Rectal smooth muscle tissue (tissue), 1 donor: ENCODE data around the gene TDRD7.

Experiments
- H3K27ac ChIP-seq: one replicate; pipeline ENCODE4 v1.7.0; 2013; ENCODE audit warnings: low read depth, low read length, inconsistent platforms
- H3K27me3 ChIP-seq: one replicate; pipeline ENCODE4 v1.7.0; 2013; ENCODE audit warnings: low read length; ENCODE audit not compliant: control insufficient read depth, insufficient read depth
- H3K36me3 ChIP-seq: one replicate; pipeline ENCODE4 v1.7.0; 2013; ENCODE audit warnings: low read length; ENCODE audit not compliant: control insufficient read depth, insufficient read depth
- H3K4me1 ChIP-seq: one replicate; pipeline ENCODE4 v1.7.0; 2013; ENCODE audit warnings: low read length; ENCODE audit not compliant: control insufficient read depth, insufficient read depth
- H3K4me3 ChIP-seq: one replicate; pipeline ENCODE4 v1.7.0; 2013; ENCODE audit warnings: low read length
- H3K9ac ChIP-seq: one replicate; pipeline ENCODE4 v1.7.0; 2013; ENCODE audit warnings: low read length

Gene TDRD7, protein sequence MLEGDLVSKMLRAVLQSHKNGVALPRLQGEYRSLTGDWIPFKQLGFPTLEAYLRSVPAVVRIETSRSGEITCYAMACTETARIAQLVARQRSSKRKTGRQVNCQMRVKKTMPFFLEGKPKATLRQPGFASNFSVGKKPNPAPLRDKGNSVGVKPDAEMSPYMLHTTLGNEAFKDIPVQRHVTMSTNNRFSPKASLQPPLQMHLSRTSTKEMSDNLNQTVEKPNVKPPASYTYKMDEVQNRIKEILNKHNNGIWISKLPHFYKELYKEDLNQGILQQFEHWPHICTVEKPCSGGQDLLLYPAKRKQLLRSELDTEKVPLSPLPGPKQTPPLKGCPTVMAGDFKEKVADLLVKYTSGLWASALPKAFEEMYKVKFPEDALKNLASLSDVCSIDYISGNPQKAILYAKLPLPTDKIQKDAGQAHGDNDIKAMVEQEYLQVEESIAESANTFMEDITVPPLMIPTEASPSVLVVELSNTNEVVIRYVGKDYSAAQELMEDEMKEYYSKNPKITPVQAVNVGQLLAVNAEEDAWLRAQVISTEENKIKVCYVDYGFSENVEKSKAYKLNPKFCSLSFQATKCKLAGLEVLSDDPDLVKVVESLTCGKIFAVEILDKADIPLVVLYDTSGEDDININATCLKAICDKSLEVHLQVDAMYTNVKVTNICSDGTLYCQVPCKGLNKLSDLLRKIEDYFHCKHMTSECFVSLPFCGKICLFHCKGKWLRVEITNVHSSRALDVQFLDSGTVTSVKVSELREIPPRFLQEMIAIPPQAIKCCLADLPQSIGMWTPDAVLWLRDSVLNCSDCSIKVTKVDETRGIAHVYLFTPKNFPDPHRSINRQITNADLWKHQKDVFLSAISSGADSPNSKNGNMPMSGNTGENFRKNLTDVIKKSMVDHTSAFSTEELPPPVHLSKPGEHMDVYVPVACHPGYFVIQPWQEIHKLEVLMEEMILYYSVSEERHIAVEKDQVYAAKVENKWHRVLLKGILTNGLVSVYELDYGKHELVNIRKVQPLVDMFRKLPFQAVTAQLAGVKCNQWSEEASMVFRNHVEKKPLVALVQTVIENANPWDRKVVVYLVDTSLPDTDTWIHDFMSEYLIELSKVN

DNA sequence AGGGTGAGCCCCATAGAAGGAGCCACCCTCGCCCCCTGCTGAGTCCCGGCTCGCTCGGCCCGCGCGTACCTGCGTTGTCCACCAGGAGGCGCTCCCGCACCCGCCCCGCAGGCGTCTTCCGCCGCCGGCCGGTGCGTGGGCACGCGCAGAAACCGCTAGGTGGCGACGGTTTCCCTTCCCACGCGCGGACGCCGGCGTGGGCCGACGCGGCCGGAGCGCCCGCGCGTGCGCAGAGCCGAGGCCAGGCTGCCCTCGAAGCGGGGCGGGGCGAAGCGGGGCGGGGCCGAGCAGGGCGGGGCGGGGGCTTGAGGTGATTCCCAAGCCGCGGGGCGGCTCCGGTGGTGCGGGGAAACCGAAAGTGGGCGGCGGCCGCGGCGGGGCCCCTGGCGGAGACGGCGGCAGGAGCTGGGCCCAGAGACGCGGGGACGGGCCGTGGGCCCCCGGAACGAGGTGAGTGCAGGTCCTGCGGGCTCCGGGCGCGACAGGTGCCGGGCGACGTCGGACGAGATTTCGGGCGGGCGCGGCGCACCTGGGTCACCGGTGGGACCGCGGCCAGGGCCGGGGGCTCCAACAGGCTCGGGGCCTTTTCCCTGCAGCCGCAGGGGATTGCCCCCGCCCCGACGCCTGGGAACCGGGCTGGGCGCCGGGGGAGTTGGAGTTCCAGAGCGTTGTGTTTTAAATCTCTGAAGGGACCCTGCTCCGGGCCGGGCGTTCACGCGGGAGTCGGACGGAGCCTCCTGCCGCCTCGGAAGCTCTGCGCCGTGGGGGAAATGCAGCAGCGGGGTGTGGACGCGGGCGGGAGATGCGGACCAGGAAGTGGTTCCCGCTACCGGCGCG is at the start of gene TDRD7:
Gene TDRD7, plus strand, starts transcription at position 308 of the 837 bp plus-strand sequence. CDS start 16,370 bp downstream, outside the sequence.
- Histone ChIP-seq H3K4me1 (peaks cover 6% of the 10 kb centered on the region), H3K27me3 (no peaks in the 10 kb centered on the region)

DNA sequence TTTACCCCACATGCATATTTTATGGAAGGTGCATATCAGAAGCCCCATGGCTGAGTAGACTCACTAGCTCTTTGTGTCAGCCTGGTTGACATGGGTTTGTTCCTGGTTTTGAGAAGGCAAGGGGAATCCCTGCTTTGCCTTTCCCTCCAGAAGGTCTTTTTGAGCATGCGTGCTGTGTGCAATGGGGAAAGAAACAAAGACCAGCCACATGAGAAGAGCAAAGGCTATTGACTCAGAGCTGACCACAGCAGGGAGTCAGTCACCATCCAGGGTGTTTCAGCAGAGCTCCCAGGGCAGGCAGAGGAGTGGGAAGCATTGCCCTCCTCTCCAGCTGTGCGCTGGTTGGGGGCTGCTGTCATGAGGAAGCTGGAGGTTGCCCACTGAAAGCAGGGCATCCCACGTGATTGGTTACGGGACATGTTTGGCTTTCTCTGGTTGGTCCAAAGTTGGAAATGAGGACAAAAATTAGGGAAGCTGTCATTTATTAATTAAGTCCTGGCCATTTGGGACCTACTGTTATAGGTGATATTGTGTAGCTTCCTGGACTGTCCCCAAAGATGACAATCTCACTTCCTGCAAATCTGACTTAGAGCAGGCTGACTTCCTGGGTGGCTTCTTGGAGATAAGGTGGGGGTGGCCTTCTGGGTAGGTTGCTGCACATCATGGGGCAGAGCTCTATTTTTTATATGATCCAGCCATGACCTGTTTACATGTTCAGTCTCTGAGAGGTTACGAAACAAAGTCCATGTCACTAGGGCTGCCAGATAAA is 48.9 kb upstream of the TDRD7 start:
- H3K4me1 ChIP-seq: no peaks in the 10 kb centered on the region
- H3K27me3 ChIP-seq: no peaks in the 10 kb centered on the region
- H3K27ac ChIP-seq: no peak overlapping the region
- peaks cover 2% of the 10 kb centered on the region for H3K36me3 ChIP-seq
- no peak overlapping the region for H3K9ac ChIP-seq
- no peak overlapping the region for H3K4me3 ChIP-seq

More for the DNA sequence above, at the start of gene TDRD7:
- Histone ChIP-seq H3K27ac (peak within 1 kb of the TSS; percentile 51), H3K9ac (peak within 1 kb of the TSS; percentile 28), H3K36me3 (no peaks in the 10 kb centered on the region), H3K4me3 (peak within 1 kb of the TSS; percentile 78)

DNA sequence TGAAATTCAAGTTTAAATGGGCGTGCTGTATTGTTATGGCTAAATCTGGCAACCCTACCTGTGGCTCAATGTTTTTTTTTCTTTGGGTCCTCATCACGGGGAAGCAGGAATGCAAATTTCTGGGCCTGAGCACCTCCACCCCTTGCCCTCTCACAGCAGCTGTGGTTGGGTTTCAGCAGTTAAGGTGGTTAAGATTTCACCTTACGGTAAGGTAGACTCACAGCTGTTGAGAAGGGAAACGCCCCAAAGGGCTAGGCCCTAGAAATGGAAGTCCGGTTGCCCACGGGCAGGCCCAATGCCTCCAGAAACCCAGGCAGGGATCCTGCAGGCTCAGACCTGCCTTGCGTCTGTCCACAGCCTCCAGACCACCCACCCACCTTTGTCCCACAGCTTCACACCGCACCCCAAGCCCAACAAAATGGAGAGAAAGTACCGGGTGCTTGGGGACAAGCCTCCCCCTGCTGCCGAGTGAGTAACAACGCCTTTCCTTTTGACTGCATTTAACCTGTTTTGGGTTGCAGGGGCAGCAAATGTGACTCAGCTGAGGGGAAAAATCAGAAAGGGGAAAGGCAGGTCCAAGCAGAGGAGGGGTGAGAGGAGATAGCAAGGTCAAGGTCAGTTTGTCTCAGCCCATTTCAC is 48.1 kb upstream of the TDRD7 start:
- H3K27ac ChIP-seq: no peak overlapping the region
- no peaks in the 10 kb centered on the region for H3K27me3 ChIP-seq
- H3K4me3 ChIP-seq: no peak overlapping the region
- no peaks in the 10 kb centered on the region for H3K4me1 ChIP-seq
- H3K36me3 ChIP-seq: peaks cover 2% of the 10 kb centered on the region
- H3K9ac ChIP-seq: no peak overlapping the region

DNA sequence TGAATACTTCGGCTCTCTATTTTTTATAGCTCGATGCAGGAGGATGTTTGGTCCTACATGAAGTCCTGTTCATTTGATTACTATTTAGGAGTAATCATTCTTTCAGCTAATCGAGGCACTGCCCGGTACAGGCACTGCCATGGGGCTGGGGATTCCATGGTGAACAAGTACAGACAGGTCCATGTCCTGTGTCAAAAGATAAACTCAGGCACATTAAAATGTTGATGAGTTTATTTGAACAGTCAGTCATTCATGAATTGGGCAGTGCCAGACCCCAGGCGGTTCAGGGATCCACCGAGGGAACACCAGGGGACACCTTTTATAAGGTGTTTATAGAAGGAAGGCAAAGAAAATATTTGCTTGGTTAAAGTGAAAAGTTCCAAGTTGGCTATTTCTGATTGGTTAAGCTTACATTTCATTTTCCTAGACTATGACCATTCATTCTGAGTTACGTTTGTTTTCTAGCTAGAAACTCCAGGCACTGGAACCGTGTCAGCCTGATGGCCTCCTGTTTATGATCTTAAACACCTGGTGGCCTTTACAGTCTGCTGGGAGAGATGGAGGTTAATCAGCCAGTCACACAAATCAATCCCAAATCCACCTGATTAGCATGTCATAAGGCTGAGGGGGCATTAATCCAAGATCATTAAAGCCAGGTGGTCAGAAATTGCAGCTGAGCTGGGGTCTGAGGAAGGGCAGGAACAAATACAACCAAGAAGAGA is 47.0 kb upstream of the TDRD7 start:
- H3K36me3 ChIP-seq: peaks cover 2% of the 10 kb centered on the region
- H3K27me3 ChIP-seq: no peaks in the 10 kb centered on the region

DNA sequence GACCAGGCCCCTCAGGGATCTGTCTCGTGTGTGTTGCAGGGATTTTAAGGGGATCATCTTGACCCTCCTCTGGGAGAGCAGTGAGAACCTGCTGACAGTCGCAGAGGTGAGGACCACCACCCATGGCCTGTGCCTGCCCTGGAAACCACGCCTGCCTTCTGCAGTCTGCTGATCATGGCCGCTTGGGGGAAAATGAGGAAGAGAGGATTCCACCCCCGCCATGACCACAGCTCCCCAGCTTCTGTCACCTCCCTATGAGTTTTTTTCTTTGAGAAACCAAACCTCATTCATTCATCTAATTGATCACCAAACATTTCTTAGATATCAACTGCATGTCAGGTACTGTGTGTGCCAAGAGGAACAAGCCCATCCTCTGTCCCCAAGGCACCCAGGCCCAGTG is 46.3 kb upstream of the TDRD7 start:
- Histone ChIP-seq H3K36me3 (no peaks in the 10 kb centered on the region), H3K9ac (no peak overlapping the region), H3K4me1 (no peaks in the 10 kb centered on the region), H3K27me3 (no peaks in the 10 kb centered on the region), H3K27ac (no peak overlapping the region), H3K4me3 (no peak overlapping the region)

More for the DNA sequence above, 47.0 kb upstream of the TDRD7 start:
- Histone ChIP-seq H3K9ac (no peak overlapping the region), H3K4me1 (no peaks in the 10 kb centered on the region), H3K27ac (no peak overlapping the region), H3K4me3 (no peak overlapping the region)

DNA sequence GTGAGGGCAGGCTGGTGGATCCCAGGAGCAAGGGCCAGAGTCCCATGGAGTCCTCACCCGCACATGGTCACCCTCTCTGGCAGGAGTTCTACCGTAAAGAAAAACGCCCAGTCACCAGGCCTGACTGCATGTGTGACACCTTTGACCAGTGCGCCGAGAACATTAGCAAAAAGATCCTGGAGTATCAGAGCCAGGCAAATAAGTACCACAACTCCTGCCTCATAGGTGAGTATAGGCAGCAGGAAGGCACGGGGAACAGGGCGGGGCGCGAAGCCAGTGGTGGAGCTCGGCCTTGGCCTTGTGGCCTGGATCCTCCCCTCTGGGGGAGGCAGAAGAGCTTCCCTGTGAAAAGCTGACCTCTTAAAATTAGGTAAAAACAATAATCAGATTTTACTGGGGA is 45.4 kb upstream of the TDRD7 start:
- Histone ChIP-seq H3K36me3 (no peaks in the 10 kb centered on the region), H3K27ac (no peak overlapping the region), H3K4me1 (no peaks in the 10 kb centered on the region), H3K27me3 (no peaks in the 10 kb centered on the region), H3K4me3 (no peak overlapping the region), H3K9ac (no peak overlapping the region)

DNA sequence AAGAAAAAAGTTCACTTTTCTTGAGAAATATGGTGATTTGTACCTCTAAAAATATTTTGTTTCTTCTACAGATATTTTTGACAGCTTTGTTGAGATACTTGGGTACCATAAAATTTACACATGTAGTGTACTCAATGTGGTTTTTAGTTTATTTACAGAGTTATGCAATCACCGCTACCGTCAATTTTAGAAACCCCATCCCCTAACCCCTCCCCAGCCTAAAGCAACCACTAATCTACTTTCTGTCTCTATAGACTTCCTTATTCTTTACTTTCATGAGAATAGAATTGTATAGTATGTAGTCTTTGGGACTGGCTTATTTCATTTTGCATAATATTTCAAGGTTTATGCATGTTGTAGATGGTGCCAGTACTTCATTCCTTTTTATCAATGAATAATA is 45.0 kb upstream of the TDRD7 start:
- Histone ChIP-seq H3K36me3 (no peaks in the 10 kb centered on the region), H3K4me1 (no peaks in the 10 kb centered on the region), H3K27ac (no peak overlapping the region), H3K27me3 (no peaks in the 10 kb centered on the region), H3K4me3 (no peak overlapping the region), H3K9ac (no peak overlapping the region)

DNA sequence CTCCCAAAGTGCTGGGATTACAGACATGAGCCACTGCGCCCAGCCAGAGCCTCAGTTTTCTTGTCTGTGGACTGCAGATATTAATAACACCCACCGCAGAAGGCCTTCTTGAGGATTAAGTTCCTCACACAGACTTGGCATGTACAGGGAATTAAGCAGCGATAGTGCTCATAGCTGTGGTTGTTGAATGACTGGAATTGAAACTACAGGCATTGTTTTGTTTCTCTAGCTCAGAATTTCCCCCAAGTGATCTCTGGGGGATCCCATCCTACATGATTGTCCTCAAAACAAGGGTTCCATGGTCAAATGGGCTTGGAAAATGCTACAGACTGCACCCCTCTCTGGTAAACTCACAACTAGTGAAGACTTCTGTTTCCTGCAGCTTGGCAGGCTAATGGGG is 44.2 kb upstream of the TDRD7 start:
- Histone ChIP-seq H3K27ac (no peak overlapping the region), H3K4me3 (no peak overlapping the region), H3K9ac (no peak overlapping the region), H3K4me1 (no peaks in the 10 kb centered on the region), H3K36me3 (no peaks in the 10 kb centered on the region), H3K27me3 (no peaks in the 10 kb centered on the region)

DNA sequence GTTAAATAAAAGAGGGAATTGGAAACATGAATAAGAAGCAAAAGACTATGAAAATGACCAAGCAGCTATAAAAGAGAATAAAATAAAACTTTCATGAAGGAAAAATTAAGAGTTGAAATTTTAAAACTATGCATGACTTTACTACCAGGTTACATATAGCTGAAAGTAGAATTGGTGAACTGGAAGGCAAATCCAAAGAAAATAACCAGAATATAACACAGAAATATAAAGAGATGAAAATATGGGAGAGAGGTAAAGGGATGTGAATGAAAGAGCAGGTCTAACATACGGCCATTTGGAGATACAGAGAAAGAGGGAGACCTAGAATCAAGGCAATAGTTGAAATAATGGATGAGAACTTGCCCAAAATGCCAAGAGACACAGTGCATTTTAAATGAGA is 42.9 kb upstream of the TDRD7 start:
- Histone ChIP-seq H3K4me1 (no peaks in the 10 kb centered on the region), H3K27me3 (no peaks in the 10 kb centered on the region), H3K4me3 (no peak overlapping the region), H3K36me3 (no peaks in the 10 kb centered on the region), H3K9ac (no peak overlapping the region), H3K27ac (no peak overlapping the region)

DNA sequence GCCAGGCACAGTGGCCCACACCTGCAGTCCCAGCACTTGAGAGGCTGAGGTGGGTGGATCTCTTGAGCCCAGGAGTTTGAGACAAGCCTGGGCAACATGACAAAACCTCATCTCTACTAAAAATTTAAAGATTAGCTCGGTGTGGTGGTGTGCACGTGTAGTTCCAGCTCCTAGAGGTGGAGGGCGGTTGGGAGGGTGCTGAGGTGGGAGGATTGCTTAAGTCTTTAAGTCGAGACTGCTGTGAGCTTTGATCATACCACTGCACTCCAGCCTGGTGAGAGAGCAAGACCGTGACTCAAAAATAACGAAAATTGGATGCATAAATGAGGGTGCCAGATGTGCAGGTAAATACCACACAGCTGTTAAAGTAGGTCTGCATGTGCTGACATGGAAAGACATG is 39.3 kb upstream of the TDRD7 start:
- no peak overlapping the region for H3K27ac ChIP-seq
- H3K9ac ChIP-seq: no peak overlapping the region
- no peaks in the 10 kb centered on the region for H3K27me3 ChIP-seq
- no peak overlapping the region for H3K4me3 ChIP-seq
- no peaks in the 10 kb centered on the region for H3K4me1 ChIP-seq
- H3K36me3 ChIP-seq: no peaks in the 10 kb centered on the region
